Measurements from ENCODE around the gene KSR2.

DNA sequence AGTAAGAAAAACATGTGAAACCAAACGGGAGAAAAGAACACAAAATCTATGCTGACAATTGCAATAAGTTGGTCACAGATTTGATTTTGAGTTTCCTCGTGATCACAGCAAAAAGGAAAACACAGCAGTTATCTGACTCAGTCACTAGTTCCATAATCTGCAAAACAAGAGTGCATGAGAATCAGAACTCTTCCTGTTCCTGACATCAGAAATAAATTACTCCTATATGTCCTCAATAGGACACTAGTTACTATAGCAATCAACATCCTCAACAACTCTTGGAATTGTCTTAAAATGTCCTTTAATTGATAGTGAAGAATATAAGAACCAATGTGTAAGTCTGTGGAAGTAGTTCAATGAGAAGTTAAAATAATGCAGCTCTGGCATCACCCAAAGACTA, 339.3 kb downstream of the KSR2 start:
- no peak for TF ChIP-seq POLR2AphosphoS5 (IDR thresholded peaks at IDR 0.05; ENCODE audit: borderline replicate concordance, low read depth, low read length)
- TF ChIP-seq EZH2 (IDR thresholded peaks at IDR 0.05): no peak
- TF ChIP-seq FOXP2 (optimal IDR thresholded peaks at IDR 0.05; ENCODE audit: control extremely low read depth, extremely low read length, insufficient read depth): no peak

Measured in SK-N-MC (cell line).